Fibroblast of lung (primary cell): ENCODE data around the gene PCDHGB2.

Source experiments
- CTCF ChIP-seq, 2 donors: IDR thresholded peaks in 1 of 2; conservative IDR thresholded peaks in 1 of 2; 1 replicate in 1 of 2; 2 replicates in 1 of 2; pipeline ENCODE4 v1.5.1; 2011 to 2012; ENCODE audit warnings: low read length in 2 of 2, control low read depth in 1 of 2, inconsistent platforms in 1 of 2, low read depth in 1 of 2, mild to moderate bottlenecking in 1 of 2
- EZH2 ChIP-seq: IDR thresholded peaks from 2 replicates; pipeline ENCODE4 v1.5.1; 2012; ENCODE audit warnings: low read length, control low read depth, mild to moderate bottlenecking; ENCODE audit errors: missing control alignments

GRCh38 chr5:141388661-141389060 lies 28.9 kb downstream of the PCDHGB2 start:
- TF ChIP-seq CTCF (conservative IDR thresholded peaks at IDR 0.05 in 1 of 2, IDR thresholded peaks at IDR 0.05 in 1 of 2; ENCODE audit: low read depth in 1 of 2, low read length in 2 of 2) (no peak), EZH2 (no peak)
